ENCODE data around the gene UBE2D4. TPM values are rescaled to one million over a fixed set of nuclear protein-coding genes. Genes with fewer than 3 reads are reported as not detected.
"Not testable (repeated sequence)": the region's sequence is repeated elsewhere in the genome, so short reads cannot be mapped to it uniquely, and the experiment has no call there.

The UBE2D4 gene
- total RNA-seq, 1 experiment from 2014 or later, result 6.4 TPM

DNA sequence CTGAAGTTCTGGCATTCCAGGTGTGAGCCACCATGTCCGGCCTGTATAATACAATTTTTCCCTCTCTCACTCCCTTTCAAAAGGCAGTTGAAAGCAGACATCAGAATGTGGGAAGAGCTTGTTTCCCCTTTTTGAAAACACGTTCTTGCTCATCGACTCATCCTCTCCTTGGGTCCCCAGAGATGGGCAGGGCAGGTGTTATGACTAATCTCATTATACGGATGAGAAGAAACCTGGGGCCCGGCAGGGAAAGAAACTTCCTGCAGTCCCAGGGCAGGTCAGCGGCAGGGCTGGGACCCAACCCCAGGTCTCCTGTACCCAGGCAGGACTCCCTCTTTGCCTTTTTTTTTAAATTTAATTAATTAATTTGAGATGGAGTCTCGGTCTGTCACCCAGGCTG, 66.7 kb downstream of the UBE2D4 start:
- H3K9me3 Mint-ChIP-seq; H3K4me2 ChIP-seq (ENCODE audit: insufficient read depth, insufficient read length, low read length): not testable (repeated sequence)
- no CpG with 5 or more reads among the region's 7 CpGs for WGBS (ENCODE audit: extremely low coverage, insufficient read length, low lambda C conversion rate)

DNA sequence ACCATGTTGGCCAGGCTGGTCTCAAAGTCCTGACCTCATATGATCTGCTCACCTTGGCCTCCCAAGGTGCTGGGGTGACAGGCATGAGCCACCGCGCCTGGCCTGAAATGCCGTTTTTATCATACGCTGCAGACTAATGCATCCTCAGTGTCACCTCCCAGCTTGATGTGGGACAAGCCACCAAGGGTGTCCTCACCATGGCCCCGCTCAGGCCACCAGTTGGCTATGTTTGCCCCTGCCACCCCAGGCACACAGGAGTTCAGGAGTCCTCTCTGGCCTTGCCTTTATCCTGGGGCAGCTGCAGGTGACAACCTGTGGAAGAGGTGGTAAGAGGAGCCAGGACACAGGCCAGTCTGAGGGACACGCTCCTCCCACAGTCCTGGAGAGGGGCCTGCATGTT, 68.4 kb downstream of the UBE2D4 start:
- H3K18ac ChIP-seq (ENCODE audit: insufficient read length, low read depth, low read length); H3K23me2 ChIP-seq (ENCODE audit: insufficient read length, low read depth, low read length, poor library complexity, severe bottlenecking); H4K91ac ChIP-seq (ENCODE audit: insufficient read length, low read depth, low read length); H3K4me1 ChIP-seq (ENCODE audit: insufficient read depth, low read length); H3K36me3 Mint-ChIP-seq (ENCODE audit: insufficient read depth in 1 of 3, low read depth in 3 of 3); H3K4me2 ChIP-seq (ENCODE audit: insufficient read depth, insufficient read length, low read length); H3K27ac Mint-ChIP-seq; H3K4me3 Mint-ChIP-seq; H3K56ac ChIP-seq (ENCODE audit: insufficient read length, low read depth, low read length); H4K20me1 ChIP-seq (ENCODE audit: control insufficient read depth, insufficient read depth, insufficient read length); H2BK20ac ChIP-seq (ENCODE audit: low read depth, low read length, poor library complexity, severe bottlenecking); H2BK12ac ChIP-seq (ENCODE audit: insufficient read length, low read depth, low read length); H3K4ac ChIP-seq (ENCODE audit: low read depth, low read length); H3T11ph ChIP-seq (ENCODE audit: low read length); H3K79me2 ChIP-seq (ENCODE audit: insufficient read depth, low read length); H2AK5ac ChIP-seq (ENCODE audit: insufficient read length, low read length); DNase-seq; H3K14ac ChIP-seq (ENCODE audit: insufficient read depth, low read length); H3K27me3 Mint-ChIP-seq (ENCODE audit: low read depth); H3K9me3 Mint-ChIP-seq; H3K79me1 ChIP-seq (ENCODE audit: insufficient read depth, low read depth, low read length, poor library complexity, severe bottlenecking); H3K9me3 ChIP-seq (ENCODE audit: control insufficient read depth, low read depth, low read length); H3K23ac ChIP-seq (ENCODE audit: insufficient read length, low read depth, low read length); H3K27ac ChIP-seq (ENCODE audit: insufficient read length, low read depth, low read length); H2BK120ac ChIP-seq (ENCODE audit: low read depth, low read length, poor library complexity, severe bottlenecking); H3K9ac ChIP-seq (ENCODE audit: extremely low read depth, insufficient read length, low read length); H2AFZ ChIP-seq (ENCODE audit: low read length); H4K8ac ChIP-seq (replicated peaks; ENCODE audit: insufficient read length, low read depth, low read length); H2BK15ac ChIP-seq (ENCODE audit: low read depth, low read length); H3K27me3 ChIP-seq (ENCODE audit: insufficient read depth, low read length); H3K4me1 Mint-ChIP-seq; H2BK5ac ChIP-seq (ENCODE audit: insufficient read length, low read length); H4K5ac ChIP-seq (ENCODE audit: insufficient read length, low read depth, low read length): not testable (repeated sequence)
- whole genome bisulfite sequencing (ENCODE audit: extremely low coverage, insufficient read length, low lambda C conversion rate), result no CpG with 5 or more reads among the region's 6 CpGs

More for the DNA sequence above, 66.7 kb downstream of the UBE2D4 start:
- not testable (repeated sequence) for H2BK12ac ChIP-seq (ENCODE audit: insufficient read length, low read depth, low read length); H3K9ac ChIP-seq (ENCODE audit: extremely low read depth, insufficient read length, low read length); H2AK5ac ChIP-seq (ENCODE audit: insufficient read length, low read length); H3K4ac ChIP-seq (ENCODE audit: low read depth, low read length); H2BK15ac ChIP-seq (ENCODE audit: low read depth, low read length); H3K23me2 ChIP-seq (ENCODE audit: insufficient read length, low read depth, low read length, poor library complexity, severe bottlenecking); H3K36me3 Mint-ChIP-seq (ENCODE audit: insufficient read depth in 1 of 3, low read depth in 3 of 3); H3T11ph ChIP-seq (ENCODE audit: low read length); H2BK5ac ChIP-seq (ENCODE audit: insufficient read length, low read length); H3K4me3 Mint-ChIP-seq; H2BK20ac ChIP-seq (ENCODE audit: low read depth, low read length, poor library complexity, severe bottlenecking); H3K56ac ChIP-seq (ENCODE audit: insufficient read length, low read depth, low read length); H2BK120ac ChIP-seq (ENCODE audit: low read depth, low read length, poor library complexity, severe bottlenecking); H4K20me1 ChIP-seq (ENCODE audit: control insufficient read depth, insufficient read depth, insufficient read length); H3K9me3 ChIP-seq (ENCODE audit: control insufficient read depth, low read depth, low read length); H3K27me3 ChIP-seq (ENCODE audit: insufficient read depth, low read length); H3K79me2 ChIP-seq (ENCODE audit: insufficient read depth, low read length); DNase-seq; H4K5ac ChIP-seq (ENCODE audit: insufficient read length, low read depth, low read length); H3K18ac ChIP-seq (ENCODE audit: insufficient read length, low read depth, low read length); H3K14ac ChIP-seq (ENCODE audit: insufficient read depth, low read length); H3K27ac ChIP-seq (ENCODE audit: insufficient read length, low read depth, low read length); H3K27me3 Mint-ChIP-seq (ENCODE audit: low read depth); H3K23ac ChIP-seq (ENCODE audit: insufficient read length, low read depth, low read length); H3K4me1 Mint-ChIP-seq; H3K79me1 ChIP-seq (ENCODE audit: insufficient read depth, low read depth, low read length, poor library complexity, severe bottlenecking); H3K27ac Mint-ChIP-seq; H4K8ac ChIP-seq (replicated peaks; ENCODE audit: insufficient read length, low read depth, low read length); H2AFZ ChIP-seq (ENCODE audit: low read length); H4K91ac ChIP-seq (ENCODE audit: insufficient read length, low read depth, low read length); H3K4me1 ChIP-seq (ENCODE audit: insufficient read depth, low read length)
